HL-60 (cell line): ENCODE results near the gene EML6.

Source experiments
- DNase-seq, 2 experiments: peaks; one replicate each; pipeline ENCODE4 v3.0.0-alpha.2; 2010 to 2020; ENCODE audit warnings: low read depth in 1 of 2, low spot score in 1 of 2
- H3K27ac ChIP-seq: fragments of 250-450 bp; sonication (Bioruptor Pico); replicated peaks from 2 replicates; pipeline ENCODE4 v1.5.1; 2020; ENCODE audit warnings: mild to moderate bottlenecking, moderate library complexity
- H3K27me3 ChIP-seq: fragments of 250-450 bp; sonication (Bioruptor Pico); 2 replicates; pipeline ENCODE4 v1.5.1; 2021; ENCODE audit warnings: mild to moderate bottlenecking, moderate library complexity; ENCODE audit not compliant: insufficient read depth, poor library complexity, severe bottlenecking
- H3K4me3 ChIP-seq: replicated peaks from 2 replicates; pipeline ENCODE4 v1.5.1; 2011; ENCODE audit warnings: mild to moderate bottlenecking, control low read depth, low read length; ENCODE audit not compliant: insufficient read depth
- GABPA ChIP-seq: IDR thresholded peaks from 2 replicates; pipeline ENCODE4 v1.6.1; 2012; ENCODE audit warnings: low read depth
- POLR2AphosphoS5 ChIP-seq: IDR thresholded peaks from 2 replicates; pipeline ENCODE4 v1.6.1; 2012; ENCODE audit warnings: low read depth
- SPI1 ChIP-seq: IDR thresholded peaks from 2 replicates; pipeline ENCODE4 v1.6.1; 2012; ENCODE audit warnings: low read depth, mild to moderate bottlenecking, borderline replicate concordance
- TF ChIP-seq, protein P1 (sequence below): IDR thresholded peaks from one replicate; pipeline ENCODE4 v1.5.1; 2011; ENCODE audit warnings: low read length, control low read depth, inconsistent platforms; ENCODE audit not compliant: insufficient read depth
- TF ChIP-seq, protein P2 (sequence below): IDR thresholded peaks from 2 replicates; pipeline ENCODE4 v1.6.1; 2012; ENCODE audit warnings: low read depth; ENCODE audit not compliant: insufficient replicate concordance

Gene EML6

DNA sequence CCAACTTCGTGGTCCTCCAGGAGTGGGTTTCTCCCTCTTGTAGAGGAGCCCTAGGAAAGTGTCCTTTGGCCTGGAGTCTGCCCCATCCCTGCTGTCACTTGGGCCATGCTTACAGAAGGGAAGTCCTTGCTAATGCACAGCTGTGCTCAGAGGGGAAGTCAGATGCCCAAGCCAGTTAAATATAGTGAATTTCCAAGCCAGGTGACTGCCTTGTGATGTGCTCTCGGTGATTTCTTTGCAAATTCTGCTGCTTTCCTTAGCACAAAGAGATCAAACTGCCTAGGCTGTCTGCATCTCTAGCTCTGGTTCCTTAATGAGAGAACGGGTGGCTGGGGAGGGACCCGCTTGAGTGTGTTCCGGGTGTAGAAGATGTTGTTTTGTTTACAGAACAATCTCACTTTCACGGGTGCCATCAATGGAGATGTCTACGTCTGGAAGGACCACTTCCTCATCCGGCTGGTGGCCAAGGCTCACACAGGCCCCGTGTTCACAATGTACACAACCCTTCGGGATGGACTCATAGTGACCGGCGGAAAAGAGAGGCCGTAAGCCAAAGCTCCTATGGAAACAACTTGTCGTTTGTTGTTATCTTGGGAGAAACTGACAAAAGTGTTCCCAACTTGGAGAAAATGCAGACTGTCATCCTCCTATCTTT lies 235.4 kb downstream of the EML6 start:
- no peak overlapping the region for H3K4me3 ChIP-seq
- no peak overlapping the region for H3K27ac ChIP-seq
- no peaks in the 10 kb centered on the region for H3K27me3 ChIP-seq
- TF ChIP-seq, protein P1, sequence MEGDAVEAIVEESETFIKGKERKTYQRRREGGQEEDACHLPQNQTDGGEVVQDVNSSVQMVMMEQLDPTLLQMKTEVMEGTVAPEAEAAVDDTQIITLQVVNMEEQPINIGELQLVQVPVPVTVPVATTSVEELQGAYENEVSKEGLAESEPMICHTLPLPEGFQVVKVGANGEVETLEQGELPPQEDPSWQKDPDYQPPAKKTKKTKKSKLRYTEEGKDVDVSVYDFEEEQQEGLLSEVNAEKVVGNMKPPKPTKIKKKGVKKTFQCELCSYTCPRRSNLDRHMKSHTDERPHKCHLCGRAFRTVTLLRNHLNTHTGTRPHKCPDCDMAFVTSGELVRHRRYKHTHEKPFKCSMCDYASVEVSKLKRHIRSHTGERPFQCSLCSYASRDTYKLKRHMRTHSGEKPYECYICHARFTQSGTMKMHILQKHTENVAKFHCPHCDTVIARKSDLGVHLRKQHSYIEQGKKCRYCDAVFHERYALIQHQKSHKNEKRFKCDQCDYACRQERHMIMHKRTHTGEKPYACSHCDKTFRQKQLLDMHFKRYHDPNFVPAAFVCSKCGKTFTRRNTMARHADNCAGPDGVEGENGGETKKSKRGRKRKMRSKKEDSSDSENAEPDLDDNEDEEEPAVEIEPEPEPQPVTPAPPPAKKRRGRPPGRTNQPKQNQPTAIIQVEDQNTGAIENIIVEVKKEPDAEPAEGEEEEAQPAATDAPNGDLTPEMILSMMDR: no peak
- peak; percentile 92; the same call in 1 of the 2 replicates for TF ChIP-seq SPI1
- peak in 1 of 2 experiments; percentile 42 for DNase-seq

DNA sequence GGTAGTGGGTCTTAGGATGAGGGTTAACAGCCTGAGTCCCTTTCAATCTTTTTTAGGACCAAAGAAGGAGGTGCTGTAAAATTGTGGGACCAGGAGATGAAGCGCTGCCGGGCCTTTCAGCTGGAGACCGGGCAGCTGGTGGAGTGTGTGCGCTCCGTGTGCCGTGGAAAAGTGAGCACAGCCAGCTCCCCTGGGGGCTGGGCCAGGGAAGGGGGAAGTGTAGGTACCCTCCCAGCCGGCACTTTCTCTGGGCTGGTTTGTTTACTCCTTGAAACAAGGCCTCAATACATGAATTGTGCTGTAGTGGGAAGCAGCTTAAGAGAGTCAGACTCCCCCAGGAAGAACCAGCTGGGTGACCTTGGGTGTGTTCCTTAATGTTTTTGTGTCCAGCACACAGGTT lies 236.7 kb downstream of the EML6 start:
- Histone ChIP-seq H3K4me3 (no peak overlapping the region), H3K27me3 (no peaks in the 10 kb centered on the region), H3K27ac (no peak overlapping the region)
- DNase-seq: no peak
- TF ChIP-seq, protein P2, sequence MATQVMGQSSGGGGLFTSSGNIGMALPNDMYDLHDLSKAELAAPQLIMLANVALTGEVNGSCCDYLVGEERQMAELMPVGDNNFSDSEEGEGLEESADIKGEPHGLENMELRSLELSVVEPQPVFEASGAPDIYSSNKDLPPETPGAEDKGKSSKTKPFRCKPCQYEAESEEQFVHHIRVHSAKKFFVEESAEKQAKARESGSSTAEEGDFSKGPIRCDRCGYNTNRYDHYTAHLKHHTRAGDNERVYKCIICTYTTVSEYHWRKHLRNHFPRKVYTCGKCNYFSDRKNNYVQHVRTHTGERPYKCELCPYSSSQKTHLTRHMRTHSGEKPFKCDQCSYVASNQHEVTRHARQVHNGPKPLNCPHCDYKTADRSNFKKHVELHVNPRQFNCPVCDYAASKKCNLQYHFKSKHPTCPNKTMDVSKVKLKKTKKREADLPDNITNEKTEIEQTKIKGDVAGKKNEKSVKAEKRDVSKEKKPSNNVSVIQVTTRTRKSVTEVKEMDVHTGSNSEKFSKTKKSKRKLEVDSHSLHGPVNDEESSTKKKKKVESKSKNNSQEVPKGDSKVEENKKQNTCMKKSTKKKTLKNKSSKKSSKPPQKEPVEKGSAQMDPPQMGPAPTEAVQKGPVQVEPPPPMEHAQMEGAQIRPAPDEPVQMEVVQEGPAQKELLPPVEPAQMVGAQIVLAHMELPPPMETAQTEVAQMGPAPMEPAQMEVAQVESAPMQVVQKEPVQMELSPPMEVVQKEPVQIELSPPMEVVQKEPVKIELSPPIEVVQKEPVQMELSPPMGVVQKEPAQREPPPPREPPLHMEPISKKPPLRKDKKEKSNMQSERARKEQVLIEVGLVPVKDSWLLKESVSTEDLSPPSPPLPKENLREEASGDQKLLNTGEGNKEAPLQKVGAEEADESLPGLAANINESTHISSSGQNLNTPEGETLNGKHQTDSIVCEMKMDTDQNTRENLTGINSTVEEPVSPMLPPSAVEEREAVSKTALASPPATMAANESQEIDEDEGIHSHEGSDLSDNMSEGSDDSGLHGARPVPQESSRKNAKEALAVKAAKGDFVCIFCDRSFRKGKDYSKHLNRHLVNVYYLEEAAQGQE: no peak
- TF ChIP-seq GABPA: no peak
- no peak for TF ChIP-seq SPI1
- TF ChIP-seq, protein P1: no peak
- TF ChIP-seq POLR2AphosphoS5: no peak

DNA sequence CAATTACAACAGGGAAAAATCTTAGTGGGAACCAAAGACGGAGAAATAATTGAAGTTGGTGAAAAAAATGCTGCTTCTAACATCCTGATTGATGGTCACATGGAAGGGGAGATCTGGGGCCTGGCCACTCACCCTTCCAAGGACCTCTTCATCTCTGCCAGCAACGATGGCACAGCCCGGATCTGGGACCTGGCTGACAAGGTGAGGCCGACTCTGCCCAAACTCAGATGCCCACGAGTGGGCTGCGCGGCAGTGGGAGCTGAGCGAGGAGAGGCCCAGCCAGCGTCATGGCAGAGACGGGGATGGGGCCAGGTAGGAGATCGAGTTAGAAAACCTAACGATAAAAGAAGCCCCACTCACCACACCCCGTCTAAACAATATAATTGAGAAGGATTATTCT lies 239.0 kb downstream of the EML6 start:
- Histone ChIP-seq H3K27me3 (no peaks in the 10 kb centered on the region), H3K4me3 (no peak overlapping the region), H3K27ac (no peak overlapping the region)
- no peak for DNase-seq
- TF ChIP-seq POLR2AphosphoS5 (no peak), GABPA (no peak), SPI1 (no peak)
- TF ChIP-seq, protein P2: no peak
- TF ChIP-seq, protein P1: no peak

DNA sequence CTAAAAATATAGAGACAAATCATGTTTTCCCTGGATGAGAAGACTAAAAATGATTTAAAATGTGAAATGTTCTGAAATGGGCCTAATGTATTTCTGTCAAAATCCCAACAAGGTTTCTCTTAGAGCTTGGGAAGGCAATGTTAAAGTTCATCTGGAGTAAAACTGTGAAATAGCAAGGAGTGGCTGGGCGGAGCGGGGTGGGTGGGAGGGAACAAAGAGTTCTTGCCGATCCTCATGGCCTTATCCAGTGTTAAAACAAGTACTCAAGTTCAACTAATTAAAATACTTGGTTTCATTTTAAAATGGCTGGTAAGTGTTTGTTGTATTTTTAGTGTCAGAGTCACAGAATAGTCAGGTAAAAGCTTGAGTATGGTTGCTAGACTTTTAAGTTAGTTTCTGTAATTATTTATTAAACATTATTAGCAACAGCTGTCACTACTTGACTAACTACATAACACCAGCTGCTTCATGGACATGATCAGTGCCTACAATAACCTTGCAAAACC lies 239.5 kb downstream of the EML6 start:
- TF ChIP-seq, protein P2: no peak
- TF ChIP-seq POLR2AphosphoS5: no peak

More for the DNA sequence above, 239.5 kb downstream of the EML6 start:
- Histone ChIP-seq H3K4me3 (no peak overlapping the region), H3K27me3 (no peaks in the 10 kb centered on the region), H3K27ac (no peak overlapping the region)
- no peak for DNase-seq
